Measurements from ENCODE around the gene NRCAM. TPM values are rescaled to one million over a fixed set of nuclear protein-coding genes. Genes with fewer than 3 reads are reported as not detected.

Gene NRCAM
- total and polyA plus RNA-seq, 4 donors: 0.17 to 3.2 (median 0.64) TPM

DNA sequence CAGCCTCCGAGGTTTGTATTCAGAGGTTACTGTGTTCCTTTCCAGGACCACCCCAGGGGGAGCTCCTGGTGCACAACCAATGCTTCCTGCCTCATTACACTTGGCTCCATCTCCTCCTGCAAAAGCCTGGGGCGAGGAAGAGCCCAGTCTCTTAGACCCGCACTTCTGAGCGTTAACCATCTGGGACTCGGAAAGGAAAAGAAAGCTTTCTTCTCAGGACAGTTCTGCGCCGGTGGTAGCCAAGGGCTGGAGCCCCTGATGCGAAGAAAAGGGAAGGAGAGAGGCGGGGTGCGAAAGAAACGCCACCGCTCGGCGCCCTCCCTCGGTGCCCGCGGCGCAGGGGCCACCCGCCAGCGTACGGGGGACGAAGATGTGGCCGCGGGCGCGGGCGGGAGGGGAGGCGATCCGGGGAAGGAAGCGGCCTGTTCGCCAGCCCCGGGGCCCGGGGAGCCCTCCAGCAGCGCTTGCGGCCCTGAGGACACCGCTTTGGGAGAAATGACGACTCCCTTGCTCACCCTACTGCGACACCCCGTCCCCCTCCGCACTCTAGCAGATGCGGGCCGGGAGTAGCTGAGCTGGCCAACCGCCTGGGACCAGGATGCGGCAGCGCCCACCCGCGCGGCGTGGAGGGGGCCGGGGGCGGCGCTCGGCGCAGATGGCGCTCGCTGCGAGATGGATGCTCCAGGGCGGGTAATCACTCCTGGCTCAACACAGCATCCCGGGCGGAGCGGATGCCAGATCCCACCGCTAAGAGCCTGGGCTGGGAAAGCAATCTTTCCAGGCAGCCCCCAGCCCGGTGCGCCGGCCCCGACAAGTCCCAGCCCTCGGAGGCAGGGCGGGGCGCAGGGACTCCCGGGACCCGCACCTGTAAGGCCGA is 1.3 kb downstream of the NRCAM start:
- TF ChIP-seq JUND (IDR thresholded peaks at IDR 0.05) (no peak), RAD21 (IDR thresholded peaks at IDR 0.05) (no peak), YY1 (IDR thresholded peaks at IDR 0.05) (no peak), HNF4A (conservative IDR thresholded peaks at IDR 0.05) (no peak)
- TF ChIP-seq, protein P1, sequence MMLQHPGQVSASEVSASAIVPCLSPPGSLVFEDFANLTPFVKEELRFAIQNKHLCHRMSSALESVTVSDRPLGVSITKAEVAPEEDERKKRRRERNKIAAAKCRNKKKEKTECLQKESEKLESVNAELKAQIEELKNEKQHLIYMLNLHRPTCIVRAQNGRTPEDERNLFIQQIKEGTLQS (IDR thresholded peaks at IDR 0.05): no peak
- TF ChIP-seq, protein P2, sequence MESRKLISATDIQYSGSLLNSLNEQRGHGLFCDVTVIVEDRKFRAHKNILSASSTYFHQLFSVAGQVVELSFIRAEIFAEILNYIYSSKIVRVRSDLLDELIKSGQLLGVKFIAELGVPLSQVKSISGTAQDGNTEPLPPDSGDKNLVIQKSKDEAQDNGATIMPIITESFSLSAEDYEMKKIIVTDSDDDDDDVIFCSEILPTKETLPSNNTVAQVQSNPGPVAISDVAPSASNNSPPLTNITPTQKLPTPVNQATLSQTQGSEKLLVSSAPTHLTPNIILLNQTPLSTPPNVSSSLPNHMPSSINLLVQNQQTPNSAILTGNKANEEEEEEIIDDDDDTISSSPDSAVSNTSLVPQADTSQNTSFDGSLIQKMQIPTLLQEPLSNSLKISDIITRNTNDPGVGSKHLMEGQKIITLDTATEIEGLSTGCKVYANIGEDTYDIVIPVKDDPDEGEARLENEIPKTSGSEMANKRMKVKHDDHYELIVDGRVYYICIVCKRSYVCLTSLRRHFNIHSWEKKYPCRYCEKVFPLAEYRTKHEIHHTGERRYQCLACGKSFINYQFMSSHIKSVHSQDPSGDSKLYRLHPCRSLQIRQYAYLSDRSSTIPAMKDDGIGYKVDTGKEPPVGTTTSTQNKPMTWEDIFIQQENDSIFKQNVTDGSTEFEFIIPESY (IDR thresholded peaks at IDR 0.05): no peak
- TF ChIP-seq, protein P3, sequence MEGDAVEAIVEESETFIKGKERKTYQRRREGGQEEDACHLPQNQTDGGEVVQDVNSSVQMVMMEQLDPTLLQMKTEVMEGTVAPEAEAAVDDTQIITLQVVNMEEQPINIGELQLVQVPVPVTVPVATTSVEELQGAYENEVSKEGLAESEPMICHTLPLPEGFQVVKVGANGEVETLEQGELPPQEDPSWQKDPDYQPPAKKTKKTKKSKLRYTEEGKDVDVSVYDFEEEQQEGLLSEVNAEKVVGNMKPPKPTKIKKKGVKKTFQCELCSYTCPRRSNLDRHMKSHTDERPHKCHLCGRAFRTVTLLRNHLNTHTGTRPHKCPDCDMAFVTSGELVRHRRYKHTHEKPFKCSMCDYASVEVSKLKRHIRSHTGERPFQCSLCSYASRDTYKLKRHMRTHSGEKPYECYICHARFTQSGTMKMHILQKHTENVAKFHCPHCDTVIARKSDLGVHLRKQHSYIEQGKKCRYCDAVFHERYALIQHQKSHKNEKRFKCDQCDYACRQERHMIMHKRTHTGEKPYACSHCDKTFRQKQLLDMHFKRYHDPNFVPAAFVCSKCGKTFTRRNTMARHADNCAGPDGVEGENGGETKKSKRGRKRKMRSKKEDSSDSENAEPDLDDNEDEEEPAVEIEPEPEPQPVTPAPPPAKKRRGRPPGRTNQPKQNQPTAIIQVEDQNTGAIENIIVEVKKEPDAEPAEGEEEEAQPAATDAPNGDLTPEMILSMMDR (IDR thresholded peaks at IDR 0.05; ENCODE audit: low read depth, low read length, missing input control): no peak
- Histone ChIP-seq H3K4me1 (ENCODE audit: control insufficient read depth in 4 of 4, insufficient read depth in 4 of 4, low read length in 3 of 4) (peaks cover 4 to 23% (median 13%) of the 10 kb centered on the region in 4 donors), H3K4me3 (ENCODE audit: low read depth in 1 of 3, low read length in 3 of 3) (peak overlapping the region in 2 of 3 donors; percentile 56 to 69), H3K27me3 (ENCODE audit: control insufficient read depth in 4 of 4, insufficient read depth in 4 of 4, low read length in 3 of 4) (peaks cover 0 to 13% (median 6%) of the 10 kb centered on the region in 4 donors), H3K9me3 (ENCODE audit: control insufficient read depth in 4 of 4, low read length in 3 of 4) (no peaks in the 10 kb centered on the region), H3K9ac (ENCODE audit: low read depth in 1 of 2, low read length in 2 of 2) (no peak overlapping the region), H3K36me3 (ENCODE audit: control insufficient read depth in 4 of 4, insufficient read depth in 3 of 4, low read depth in 1 of 4, low read length in 3 of 4) (no peaks in the 10 kb centered on the region), H3K27ac (ENCODE audit: low read depth in 1 of 2, low read length in 2 of 2) (no peak overlapping the region)
- no peak for DNase-seq (ENCODE audit: low spot score)
- 2% methylated on average over 72 of the region's 72 CpGs for WGBS

DNA sequence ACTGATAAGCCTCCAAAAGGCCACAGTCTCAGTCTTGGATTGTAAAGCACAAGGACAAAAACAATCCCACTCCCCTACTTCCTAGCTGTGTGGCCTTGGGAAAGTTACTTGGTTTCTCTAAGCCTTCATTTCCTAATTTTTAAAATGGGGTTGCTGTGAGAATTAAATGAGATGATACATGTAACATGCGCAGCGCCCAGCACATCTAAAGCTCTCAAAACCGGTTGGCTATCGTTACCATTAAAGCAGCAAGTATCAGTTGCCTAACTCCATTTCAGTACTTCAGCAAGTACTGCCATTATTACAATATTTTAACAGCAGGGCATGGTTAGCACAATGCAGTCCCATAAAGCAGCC is 1.9 kb downstream of the NRCAM start:
- H3K36me3 ChIP-seq (ENCODE audit: control insufficient read depth in 4 of 4, insufficient read depth in 3 of 4, low read depth in 1 of 4, low read length in 3 of 4): no peaks in the 10 kb centered on the region
- no peaks in the 10 kb centered on the region for H3K9me3 ChIP-seq (ENCODE audit: control insufficient read depth in 4 of 4, low read length in 3 of 4)
- H3K9ac ChIP-seq (ENCODE audit: low read depth in 1 of 2, low read length in 2 of 2): no peak overlapping the region
- TF ChIP-seq, protein P4, sequence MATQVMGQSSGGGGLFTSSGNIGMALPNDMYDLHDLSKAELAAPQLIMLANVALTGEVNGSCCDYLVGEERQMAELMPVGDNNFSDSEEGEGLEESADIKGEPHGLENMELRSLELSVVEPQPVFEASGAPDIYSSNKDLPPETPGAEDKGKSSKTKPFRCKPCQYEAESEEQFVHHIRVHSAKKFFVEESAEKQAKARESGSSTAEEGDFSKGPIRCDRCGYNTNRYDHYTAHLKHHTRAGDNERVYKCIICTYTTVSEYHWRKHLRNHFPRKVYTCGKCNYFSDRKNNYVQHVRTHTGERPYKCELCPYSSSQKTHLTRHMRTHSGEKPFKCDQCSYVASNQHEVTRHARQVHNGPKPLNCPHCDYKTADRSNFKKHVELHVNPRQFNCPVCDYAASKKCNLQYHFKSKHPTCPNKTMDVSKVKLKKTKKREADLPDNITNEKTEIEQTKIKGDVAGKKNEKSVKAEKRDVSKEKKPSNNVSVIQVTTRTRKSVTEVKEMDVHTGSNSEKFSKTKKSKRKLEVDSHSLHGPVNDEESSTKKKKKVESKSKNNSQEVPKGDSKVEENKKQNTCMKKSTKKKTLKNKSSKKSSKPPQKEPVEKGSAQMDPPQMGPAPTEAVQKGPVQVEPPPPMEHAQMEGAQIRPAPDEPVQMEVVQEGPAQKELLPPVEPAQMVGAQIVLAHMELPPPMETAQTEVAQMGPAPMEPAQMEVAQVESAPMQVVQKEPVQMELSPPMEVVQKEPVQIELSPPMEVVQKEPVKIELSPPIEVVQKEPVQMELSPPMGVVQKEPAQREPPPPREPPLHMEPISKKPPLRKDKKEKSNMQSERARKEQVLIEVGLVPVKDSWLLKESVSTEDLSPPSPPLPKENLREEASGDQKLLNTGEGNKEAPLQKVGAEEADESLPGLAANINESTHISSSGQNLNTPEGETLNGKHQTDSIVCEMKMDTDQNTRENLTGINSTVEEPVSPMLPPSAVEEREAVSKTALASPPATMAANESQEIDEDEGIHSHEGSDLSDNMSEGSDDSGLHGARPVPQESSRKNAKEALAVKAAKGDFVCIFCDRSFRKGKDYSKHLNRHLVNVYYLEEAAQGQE (IDR thresholded peaks at IDR 0.05): no peak
- TF ChIP-seq RAD21 (IDR thresholded peaks at IDR 0.05): no peak
- TF ChIP-seq, protein P2 (IDR thresholded peaks at IDR 0.05): no peak
- TF ChIP-seq FOXA1 (IDR thresholded peaks at IDR 0.05): no peak
- TF ChIP-seq, protein P5, sequence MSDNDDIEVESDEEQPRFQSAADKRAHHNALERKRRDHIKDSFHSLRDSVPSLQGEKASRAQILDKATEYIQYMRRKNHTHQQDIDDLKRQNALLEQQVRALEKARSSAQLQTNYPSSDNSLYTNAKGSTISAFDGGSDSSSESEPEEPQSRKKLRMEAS (IDR thresholded peaks at IDR 0.05): no peak
- TF ChIP-seq YY1 (IDR thresholded peaks at IDR 0.05): no peak
- no peak for TF ChIP-seq JUND (IDR thresholded peaks at IDR 0.05)
- TF ChIP-seq RXRA (IDR thresholded peaks at IDR 0.05): no peak
- no peak for TF ChIP-seq SP1 (IDR thresholded peaks at IDR 0.05)
- no peak for TF ChIP-seq TAF1 (conservative IDR thresholded peaks at IDR 0.05)
- no peak for TF ChIP-seq NR2F2 (IDR thresholded peaks at IDR 0.05)
- TF ChIP-seq, protein P3 (IDR thresholded peaks at IDR 0.05; ENCODE audit: low read depth, low read length, missing input control): no peak
- TF ChIP-seq, protein P1 (IDR thresholded peaks at IDR 0.05): no peak
- TF ChIP-seq GABPA (IDR thresholded peaks at IDR 0.05 in 1 of 2, conservative IDR thresholded peaks at IDR 0.05 in 1 of 2): no peak
- TF ChIP-seq HNF4G (IDR thresholded peaks at IDR 0.05): no peak
- H3K4me3 ChIP-seq (ENCODE audit: low read depth in 1 of 3, low read length in 3 of 3): no peak overlapping the region
- H3K4me1 ChIP-seq (ENCODE audit: control insufficient read depth in 4 of 4, insufficient read depth in 4 of 4, low read length in 3 of 4): peaks cover 4 to 23% (median 13%) of the 10 kb centered on the region in 4 donors
- H3K27me3 ChIP-seq (ENCODE audit: control insufficient read depth in 4 of 4, insufficient read depth in 4 of 4, low read length in 3 of 4): peaks cover 0 to 13% (median 6%) of the 10 kb centered on the region in 4 donors
- WGBS: 60% methylated on average over 4 of the region's 4 CpGs
- DNase-seq (ENCODE audit: low spot score): no peak
- no peak overlapping the region for H3K27ac ChIP-seq (ENCODE audit: low read depth in 1 of 2, low read length in 2 of 2)

Data from liver (tissue), 9 donors.